ENCODE data around the gene CCDC27. TPM values are rescaled to one million over a fixed set of nuclear protein-coding genes. Genes with fewer than 3 reads are reported as not detected.
A peak's percentile ranks its signal among the peaks of the same experiment; 100 is the strongest.

Gene CCDC27
- total RNA-seq, 1 experiment from 2014 or later, result not detected

- DNase-seq, result no peak
- intact Hi-C loops (cut with micrococcal nuclease; ENCODE audit: unreplicated experiment), result no loop called here
- H3K9me3 ChIP-seq, result no peaks in the 10 kb centered on the region
- H3K4me1 ChIP-seq, result peaks cover 26% of the 10 kb centered on the region; the same call in 1 of the 2 replicates
- no peak overlapping the region for H3K27ac Mint-ChIP-seq (ENCODE audit: unreplicated experiment)
- H3K4me1 Mint-ChIP-seq (ENCODE audit: low read depth, unreplicated experiment), result no peaks in the 10 kb centered on the region
- H3K4me3 ChIP-seq (ENCODE audit: low read depth, low read length), result no peak overlapping the region
- BruUV-seq (replicated peaks), result no TSS peak
- ChIA-PET POLR2A (no interaction called here), CTCF (no interaction called here)
- no peak for TF ChIP-seq CTCF (IDR thresholded peaks at IDR 0.05; ENCODE audit: insufficient read depth in 1 of 2, low read depth in 1 of 2, low read length in 1 of 2, severe bottlenecking in 1 of 2, unreplicated experiment in 1 of 2)
- no peaks in the 10 kb centered on the region for H3K27me3 ChIP-seq (replicated peaks; ENCODE audit: control insufficient read depth, insufficient read depth, low read length)
- peaks cover 7% of the 10 kb centered on the region for H3K36me3 Mint-ChIP-seq (ENCODE audit: insufficient read depth, unreplicated experiment)
- no peaks in the 10 kb centered on the region for H3K36me3 ChIP-seq (ENCODE audit: control insufficient read depth, insufficient read depth, low read length)
- H3K9me3 Mint-ChIP-seq (ENCODE audit: unreplicated experiment), result no peaks in the 10 kb centered on the region
- H3K27me3 Mint-ChIP-seq (ENCODE audit: insufficient read depth, unreplicated experiment), result no peaks in the 10 kb centered on the region
- H3K4me3 Mint-ChIP-seq (ENCODE audit: unreplicated experiment), result no peak overlapping the region
Observed at GRCh38 chr1:3774946-3775489, 22.8 kb downstream of the CCDC27 start.

- POLR2A ChIA-PET, result no interaction called here
- no peak for DNase-seq
- no peak overlapping the region for H3K27ac Mint-ChIP-seq (ENCODE audit: unreplicated experiment)
Observed at GRCh38 chr1:3775490-3776230, 23.4 kb downstream of the CCDC27 start.

More at GRCh38 chr1:3775490-3776230, 23.4 kb downstream of the CCDC27 start:
- Mint-ChIP-seq H3K4me3 (ENCODE audit: unreplicated experiment) (no peak overlapping the region), H3K36me3 (ENCODE audit: insufficient read depth, unreplicated experiment) (peaks cover 14% of the 10 kb centered on the region), H3K4me1 (ENCODE audit: low read depth, unreplicated experiment) (no peaks in the 10 kb centered on the region), H3K9me3 (ENCODE audit: unreplicated experiment) (no peaks in the 10 kb centered on the region), H3K27me3 (ENCODE audit: insufficient read depth, unreplicated experiment) (no peaks in the 10 kb centered on the region)
- BruUV-seq (replicated peaks), result no TSS peak
- H3K9me3 ChIP-seq, result no peaks in the 10 kb centered on the region
- intact Hi-C loops (cut with micrococcal nuclease; ENCODE audit: unreplicated experiment), result no loop called here
- peaks cover 26% of the 10 kb centered on the region; the same call in 1 of the 2 replicates for H3K4me1 ChIP-seq
- H3K27me3 ChIP-seq (replicated peaks; ENCODE audit: control insufficient read depth, insufficient read depth, low read length), result no peaks in the 10 kb centered on the region
- no peaks in the 10 kb centered on the region for H3K36me3 ChIP-seq (ENCODE audit: control insufficient read depth, insufficient read depth, low read length)
- H3K4me3 ChIP-seq (ENCODE audit: low read depth, low read length), result no peak overlapping the region
- peak in 1 of 2 experiments; percentile 4 for TF ChIP-seq CTCF (IDR thresholded peaks at IDR 0.05; ENCODE audit: insufficient read depth in 1 of 2, low read depth in 1 of 2, low read length in 1 of 2, severe bottlenecking in 1 of 2, unreplicated experiment in 1 of 2)
- CTCF ChIA-PET, result no interaction called here

Measured in Caco-2 (cell line).